NOMO-1 treated with DMSO at 0.1 percent for 48 hours (cell line): ENCODE results near the gene P4HB.

ENCODE experiments used
- DNase-seq: peaks from one replicate; lab custom pipeline; 2025; ENCODE audit not compliant: unreplicated experiment; lab: John Stamatoyannopoulos, UW

Gene P4HB

GRCh38 chr17:81832608-81833159 lies 27.7 kb downstream of the P4HB start:
- no peak for DNase-seq

- DNase-seq, result peak; percentile 62
These were observed 28.3 kb downstream of the P4HB start for GRCh38 chr17:81831957-81832607.

GRCh38 chr17:81831563-81831956 lies 28.8 kb downstream of the P4HB start:
- DNase-seq, result no peak

- no peak for DNase-seq
These were observed 30.5 kb downstream of the P4HB start for GRCh38 chr17:81829858-81830257.

- DNase-seq, result no peak
These were observed 31.7 kb downstream of the P4HB start for GRCh38 chr17:81828656-81829055.

- no peak for DNase-seq
These were observed 34.4 kb downstream of the P4HB start for GRCh38 chr17:81825841-81826466.

GRCh38 chr17:81824595-81824994 lies 35.7 kb downstream of the P4HB start:
- no peak for DNase-seq

GRCh38 chr17:81823820-81824550 lies 36.4 kb downstream of the P4HB start:
- no peak for DNase-seq

GRCh38 chr17:81822996-81823819 lies 37.1 kb downstream of the P4HB start:
- no peak for DNase-seq

- no peak for DNase-seq
These were observed 38.1 kb downstream of the P4HB start for GRCh38 chr17:81822312-81822637.

GRCh38 chr17:81821603-81822311 lies 38.6 kb downstream of the P4HB start:
- peak; percentile 33 for DNase-seq

GRCh38 chr17:81821147-81821546 lies 39.2 kb downstream of the P4HB start:
- DNase-seq, result no peak

GRCh38 chr17:81819708-81820107 lies 40.6 kb downstream of the P4HB start:
- no peak for DNase-seq

GRCh38 chr17:81817758-81818147 lies 42.6 kb downstream of the P4HB start:
- DNase-seq, result no peak

GRCh38 chr17:81815646-81815986 lies 44.7 kb downstream of the P4HB start:
- no peak for DNase-seq

GRCh38 chr17:81814748-81815645 lies 45.3 kb downstream of the P4HB start:
- DNase-seq, result peak; percentile 53

GRCh38 chr17:81813861-81814683 lies 46.3 kb downstream of the P4HB start:
- DNase-seq, result no peak

- DNase-seq, result no peak
These were observed 47.0 kb downstream of the P4HB start for GRCh38 chr17:81813371-81813684.
